HFFc6 (cell line): Measurements from ENCODE around the gene EFHC1. TPM values are rescaled to one million over a fixed set of nuclear protein-coding genes. Genes with fewer than 3 reads are reported as not detected.
A peak's percentile ranks its signal among the peaks of the same experiment; 100 is the strongest.

Experiments
- DNase-seq: peaks from one replicate; pipeline ENCODE4 v3.0.0-alpha.2; 2018
- H3K27ac Mint-ChIP-seq: 2 replicates; pipeline ENCODE4 v1.8.0; 2020; ENCODE audit warnings: mild to moderate bottlenecking, mixed read lengths
- H3K27me3 Mint-ChIP-seq: 2 replicates; pipeline ENCODE4 v1.8.0; 2021; ENCODE audit warnings: mild to moderate bottlenecking, moderate library complexity, mixed read lengths; ENCODE audit not compliant: insufficient read depth
- H3K36me3 Mint-ChIP-seq: 2 replicates; pipeline ENCODE4 v1.8.0; 2021; ENCODE audit warnings: low read depth, mixed read lengths
- H3K4me1 Mint-ChIP-seq: 2 replicates; pipeline ENCODE4 v1.8.0; 2020; ENCODE audit warnings: low read depth, mixed read lengths
- H3K4me3 Mint-ChIP-seq: 2 replicates; pipeline ENCODE4 v1.8.0; 2020; ENCODE audit warnings: mild to moderate bottlenecking, moderate library complexity, mixed read lengths
- H3K9me3 Mint-ChIP-seq: 2 replicates; pipeline ENCODE4 v1.8.0; 2020; ENCODE audit warnings: mild to moderate bottlenecking, mixed read lengths
- total RNA-seq, 6 experiments: library from RNA; stranded (reverse); fragmentation: NEBNext Ultra II Directional; extraction: Animal tissue kit (Norgen Biotek cat#: 25700); gene quantifications; 2 replicates in 1 of 6; 3 replicates in 5 of 6; pipeline ENCODE4 v1.2.3, GENCODE V29; 2021
- TF ChIP-seq, protein P1 (sequence below): fragments of 200-600 bp; sonication (generic); IDR thresholded peaks from 2 replicates; pipeline ENCODE4 v1.5.0; 2021; ENCODE audit warnings: antibody characterized with exemption, mild to moderate bottlenecking

The EFHC1 gene
- total RNA-seq, 6 experiments from 2014 or later: 10.0 to 17.3 (median 13.8) TPM

- no peaks in the 10 kb centered on the region for H3K9me3 Mint-ChIP-seq
- no peaks in the 10 kb centered on the region for H3K27me3 Mint-ChIP-seq
- no peak for DNase-seq
- H3K36me3 Mint-ChIP-seq: no peaks in the 10 kb centered on the region
- peaks cover 40% of the 10 kb centered on the region for H3K4me1 Mint-ChIP-seq
- no peak overlapping the region for H3K27ac Mint-ChIP-seq
- no peak overlapping the region for H3K4me3 Mint-ChIP-seq
- TF ChIP-seq, protein P1, sequence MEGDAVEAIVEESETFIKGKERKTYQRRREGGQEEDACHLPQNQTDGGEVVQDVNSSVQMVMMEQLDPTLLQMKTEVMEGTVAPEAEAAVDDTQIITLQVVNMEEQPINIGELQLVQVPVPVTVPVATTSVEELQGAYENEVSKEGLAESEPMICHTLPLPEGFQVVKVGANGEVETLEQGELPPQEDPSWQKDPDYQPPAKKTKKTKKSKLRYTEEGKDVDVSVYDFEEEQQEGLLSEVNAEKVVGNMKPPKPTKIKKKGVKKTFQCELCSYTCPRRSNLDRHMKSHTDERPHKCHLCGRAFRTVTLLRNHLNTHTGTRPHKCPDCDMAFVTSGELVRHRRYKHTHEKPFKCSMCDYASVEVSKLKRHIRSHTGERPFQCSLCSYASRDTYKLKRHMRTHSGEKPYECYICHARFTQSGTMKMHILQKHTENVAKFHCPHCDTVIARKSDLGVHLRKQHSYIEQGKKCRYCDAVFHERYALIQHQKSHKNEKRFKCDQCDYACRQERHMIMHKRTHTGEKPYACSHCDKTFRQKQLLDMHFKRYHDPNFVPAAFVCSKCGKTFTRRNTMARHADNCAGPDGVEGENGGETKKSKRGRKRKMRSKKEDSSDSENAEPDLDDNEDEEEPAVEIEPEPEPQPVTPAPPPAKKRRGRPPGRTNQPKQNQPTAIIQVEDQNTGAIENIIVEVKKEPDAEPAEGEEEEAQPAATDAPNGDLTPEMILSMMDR: no peak
These were observed 10.6 kb upstream of the EFHC1 start for GRCh38 chr6:52409499-52409898.

DNA sequence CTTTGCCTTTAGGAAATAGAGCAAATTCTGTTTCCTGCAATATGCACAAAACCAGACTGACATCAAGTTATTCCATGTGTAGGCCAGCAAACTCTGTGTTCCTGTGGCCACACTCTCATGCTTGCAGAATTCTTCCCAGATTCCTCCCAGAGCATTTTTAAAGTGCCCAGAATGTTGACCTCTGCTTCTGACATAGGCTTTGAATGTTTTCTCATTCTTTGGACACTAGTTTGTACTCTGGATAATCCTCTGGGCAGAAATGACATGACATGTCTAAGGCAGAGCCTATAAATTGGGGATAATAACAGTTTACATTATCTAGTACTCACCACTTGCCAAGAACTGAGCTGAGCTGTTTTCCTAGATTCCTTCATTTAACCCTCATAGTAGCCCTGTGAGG, 9.2 kb upstream of the EFHC1 start:
- Mint-ChIP-seq H3K27me3 (no peaks in the 10 kb centered on the region), H3K4me3 (no peak overlapping the region), H3K36me3 (no peaks in the 10 kb centered on the region), H3K9me3 (no peaks in the 10 kb centered on the region), H3K4me1 (peaks cover 52% of the 10 kb centered on the region), H3K27ac (peak overlapping the region; percentile 11; the same call in 1 of the 2 replicates)
- TF ChIP-seq, protein P1: no peak
- DNase-seq: peak; percentile 32

GRCh38 chr6:52411911-52412310, 8.2 kb upstream of the EFHC1 start:
- H3K4me1 Mint-ChIP-seq: peaks cover 62% of the 10 kb centered on the region
- H3K4me3 Mint-ChIP-seq: no peak overlapping the region
- H3K36me3 Mint-ChIP-seq: no peaks in the 10 kb centered on the region
- TF ChIP-seq, protein P1: peak; percentile 17; the same call in 1 of the 2 replicates
- DNase-seq: no peak
- H3K27me3 Mint-ChIP-seq: no peaks in the 10 kb centered on the region
- peak overlapping the region; percentile 11; the same call in 1 of the 2 replicates for H3K27ac Mint-ChIP-seq
- H3K9me3 Mint-ChIP-seq: no peaks in the 10 kb centered on the region

DNA sequence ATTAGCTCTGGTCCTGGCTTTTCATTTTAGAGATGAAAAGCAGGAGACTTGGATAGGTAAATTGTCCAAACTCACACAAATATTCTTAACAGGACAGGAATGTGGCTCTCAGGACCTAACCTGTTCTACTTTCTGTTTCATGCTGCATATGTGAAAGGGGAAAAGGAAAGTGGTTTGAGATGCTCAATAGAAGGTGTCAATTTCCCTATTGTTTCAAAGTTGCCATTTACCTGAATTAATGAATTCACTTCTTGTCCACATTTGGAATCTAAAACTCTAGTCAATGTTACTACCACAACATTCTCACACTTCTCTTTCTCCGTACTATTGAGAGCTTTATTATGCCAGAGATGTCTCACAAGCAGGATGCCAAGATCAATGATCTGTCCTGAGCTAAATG, 4.8 kb upstream of the EFHC1 start:
- TF ChIP-seq, protein P1: no peak
- H3K9me3 Mint-ChIP-seq: no peaks in the 10 kb centered on the region
- DNase-seq: no peak
- no peaks in the 10 kb centered on the region; the same call in 1 of the 2 replicates for H3K27me3 Mint-ChIP-seq
- H3K4me1 Mint-ChIP-seq: peaks cover 77% of the 10 kb centered on the region
- peaks cover 4% of the 10 kb centered on the region; the same call in 1 of the 2 replicates for H3K36me3 Mint-ChIP-seq
- peak overlapping the region; percentile 88 for H3K27ac Mint-ChIP-seq
- peak overlapping the region; percentile 14; the same call in 1 of the 2 replicates for H3K4me3 Mint-ChIP-seq

DNA sequence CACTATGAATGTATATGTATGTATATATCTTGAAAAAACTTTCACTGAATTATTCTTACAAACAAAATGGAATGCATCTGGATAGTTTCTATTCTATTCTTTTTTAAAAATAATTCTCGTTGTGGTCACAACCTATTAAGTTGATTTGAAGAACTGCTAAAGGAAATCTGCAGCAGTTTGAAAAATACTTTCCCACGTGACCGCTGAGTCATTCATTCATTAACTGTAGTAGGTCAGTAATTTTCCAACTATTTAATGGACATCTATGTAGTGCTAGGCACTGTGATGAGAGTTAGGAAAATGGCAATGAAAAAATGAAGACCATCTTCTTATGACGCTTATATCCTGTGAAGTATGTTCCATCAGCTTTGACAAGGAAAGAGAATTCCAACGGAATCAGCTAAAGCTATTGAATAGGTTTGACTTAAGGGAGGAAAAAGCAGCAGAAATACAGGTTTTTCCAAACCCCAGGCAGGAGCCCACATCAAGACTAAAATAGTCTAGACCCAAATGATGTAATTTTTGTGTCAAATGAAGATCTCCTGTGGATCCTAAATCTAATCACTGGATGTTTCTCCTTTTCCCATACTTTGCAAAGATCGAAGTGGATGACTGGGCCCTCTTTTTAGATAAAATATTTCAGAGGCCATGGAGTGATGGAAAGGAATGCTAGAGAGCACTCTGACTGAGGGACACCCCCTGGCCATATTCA, 4.1 kb upstream of the EFHC1 start:
- Mint-ChIP-seq H3K9me3 (no peaks in the 10 kb centered on the region), H3K27me3 (no peaks in the 10 kb centered on the region; the same call in 1 of the 2 replicates), H3K36me3 (peaks cover 4% of the 10 kb centered on the region; the same call in 1 of the 2 replicates), H3K4me1 (peaks cover 70% of the 10 kb centered on the region), H3K4me3 (peak overlapping the region; percentile 66), H3K27ac (peak overlapping the region; percentile 88)
- DNase-seq: peak; percentile 35
- TF ChIP-seq, protein P1: no peak
